ENCODE results near the gene KRTAP15-1.

- no peak for TF ChIP-seq CTCF (IDR thresholded peaks at IDR 0.05; ENCODE audit: insufficient read depth, low read length, poor library complexity, severe bottlenecking)
- TF ChIP-seq EZH2phosphoT487 (conservative IDR thresholded peaks at IDR 0.05; ENCODE audit: low read length): no peak
Observed at GRCh38 chr21:30448514-30448913, 8.4 kb downstream of the KRTAP15-1 start.
